GM18507 (cell line): ENCODE measurements around the gene TAS2R14.

Source experiments
- DNase-seq: peaks from one replicate; pipeline ENCODE4 v3.0.0; 2011; ENCODE audit warnings: low read depth; ENCODE audit not compliant: insufficient read length; ENCODE audit errors: extremely low spot score
- FAIRE-seq: peaks from 2 replicates; lab custom pipeline; 2011; peaks lifted over from hg19 to GRCh38; lab: Jason Lieb, UNC

Gene TAS2R14

GRCh38 chr12:10939163-10939562 is at the start of gene TAS2R14:
Gene TAS2R14 (minus strand): TSS chr12:10939263. CDS start chr12:10939207, 56 bp downstream.
- no peak for FAIRE-seq
- no peak for DNase-seq

GRCh38 chr12:10986812-10987211 is 47.7 kb upstream of the TAS2R14 start, which contains the start of gene TAS2R50:
Gene TAS2R50 (minus strand): TSS chr12:10986912. CDS start chr12:10986860, 52 bp downstream.
- FAIRE-seq, result no peak
- DNase-seq, result no peak

- FAIRE-seq, result no peak
- no peak for DNase-seq
Observed at GRCh38 chr12:10982244-10982643, 43.2 kb upstream of the TAS2R14 start.

- DNase-seq (no peak), FAIRE-seq (peak; percentile 41)
Observed at GRCh38 chr12:10974965-10975364, 35.9 kb upstream of the TAS2R14 start.

GRCh38 chr12:10968765-10969456 is 29.8 kb upstream of the TAS2R14 start:
- FAIRE-seq, result no peak
- DNase-seq, result no peak

GRCh38 chr12:10967409-10967808 is 28.3 kb upstream of the TAS2R14 start:
- FAIRE-seq (peak; percentile 15), DNase-seq (no peak)

GRCh38 chr12:10966314-10966713 is 27.3 kb upstream of the TAS2R14 start:
- no peak for FAIRE-seq
- no peak for DNase-seq

- FAIRE-seq, result no peak
- DNase-seq, result no peak
Observed at GRCh38 chr12:10965476-10965875, 26.4 kb upstream of the TAS2R14 start.

GRCh38 chr12:10960211-10960610 is 21.1 kb upstream of the TAS2R14 start:
- FAIRE-seq (no peak), DNase-seq (no peak)

GRCh38 chr12:10959804-10960203 is 20.7 kb upstream of the TAS2R14 start:
- no peak for DNase-seq
- FAIRE-seq, result peak; percentile 31

GRCh38 chr12:10957741-10958140 is 18.7 kb upstream of the TAS2R14 start:
- no peak for FAIRE-seq

GRCh38 chr12:10956085-10956484 is 17.0 kb upstream of the TAS2R14 start:
- FAIRE-seq (no peak), DNase-seq (no peak)

More at GRCh38 chr12:10957741-10958140, 18.7 kb upstream of the TAS2R14 start:
- DNase-seq, result no peak

- FAIRE-seq, result no peak
- DNase-seq, result no peak
Observed at GRCh38 chr12:10952645-10953044, 13.6 kb upstream of the TAS2R14 start.

GRCh38 chr12:10943167-10943566 is 4.1 kb upstream of the TAS2R14 start:
- FAIRE-seq (no peak), DNase-seq (no peak)

- no peak for DNase-seq
- FAIRE-seq, result no peak
Observed at GRCh38 chr12:10941916-10942607, 3.0 kb upstream of the TAS2R14 start.

- no peak for FAIRE-seq
- no peak for DNase-seq
Observed at GRCh38 chr12:10941369-10941768, 2.3 kb upstream of the TAS2R14 start.

- DNase-seq (no peak), FAIRE-seq (no peak)
Observed at GRCh38 chr12:10940389-10940788, 1.3 kb upstream of the TAS2R14 start.

GRCh38 chr12:10936506-10936905 is 2.6 kb downstream of the TAS2R14 start:
- no peak for FAIRE-seq
- DNase-seq, result no peak

GRCh38 chr12:10928746-10929286 is 10.2 kb downstream of the TAS2R14 start, which contains the start of gene PRH2:
Gene PRH2 (plus strand): TSS chr12:10929236. CDS start chr12:10929274, 38 bp downstream.
- no peak for FAIRE-seq
- DNase-seq, result no peak

GRCh38 chr12:10926269-10926668 is 12.8 kb downstream of the TAS2R14 start:
- DNase-seq, result no peak
- no peak for FAIRE-seq

GRCh38 chr12:10919809-10920208 is 19.3 kb downstream of the TAS2R14 start:
- DNase-seq (no peak), FAIRE-seq (no peak)
